Astrocyte of the spinal cord (primary cell): Measurements from ENCODE around the gene MN1.

Experiments
- DNase-seq: peaks from one replicate; pipeline ENCODE4 v3.0.0; 2011; ENCODE audit warnings: low read depth, low spot score
- H3K4me3 ChIP-seq: 2 replicates; pipeline ENCODE4 v1.5.1; 2011; ENCODE audit warnings: low read depth, mild to moderate bottlenecking, low read length, moderate library complexity
- in situ Hi-C: cut with HindIII; loops from 2 replicates; pipeline ENCODE4 v1.10.0; 2017; ENCODE audit warnings: low sequenced_read_pairs
- TF ChIP-seq, protein P1 (sequence below): IDR thresholded peaks from 2 replicates; pipeline ENCODE4 v1.5.1; 2012; ENCODE audit warnings: low read depth, mild to moderate bottlenecking, low read length, inconsistent platforms

Gene MN1

DNA sequence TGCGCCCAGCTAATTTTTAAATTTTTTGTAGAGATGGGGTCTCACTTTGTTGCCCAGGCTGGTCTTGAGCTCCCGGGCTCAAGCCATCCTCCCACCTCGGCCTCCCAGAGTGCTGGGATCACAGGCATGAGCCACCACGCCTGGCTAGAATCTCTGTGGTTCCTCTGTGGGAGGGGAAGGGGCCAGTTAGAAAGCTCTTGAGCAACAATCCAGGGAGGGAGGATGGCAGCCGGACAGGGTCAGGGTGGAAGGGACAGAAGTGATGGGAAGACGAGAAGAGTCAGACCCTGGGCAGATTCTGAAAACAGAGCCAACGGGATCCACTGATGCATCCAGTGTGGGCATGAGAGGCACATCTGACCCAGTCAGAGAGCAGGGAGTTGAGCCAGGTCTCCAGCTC, 38.9 kb upstream of the MN1 start:
- in situ Hi-C loops, result no loop called here
- TF ChIP-seq, protein P1, sequence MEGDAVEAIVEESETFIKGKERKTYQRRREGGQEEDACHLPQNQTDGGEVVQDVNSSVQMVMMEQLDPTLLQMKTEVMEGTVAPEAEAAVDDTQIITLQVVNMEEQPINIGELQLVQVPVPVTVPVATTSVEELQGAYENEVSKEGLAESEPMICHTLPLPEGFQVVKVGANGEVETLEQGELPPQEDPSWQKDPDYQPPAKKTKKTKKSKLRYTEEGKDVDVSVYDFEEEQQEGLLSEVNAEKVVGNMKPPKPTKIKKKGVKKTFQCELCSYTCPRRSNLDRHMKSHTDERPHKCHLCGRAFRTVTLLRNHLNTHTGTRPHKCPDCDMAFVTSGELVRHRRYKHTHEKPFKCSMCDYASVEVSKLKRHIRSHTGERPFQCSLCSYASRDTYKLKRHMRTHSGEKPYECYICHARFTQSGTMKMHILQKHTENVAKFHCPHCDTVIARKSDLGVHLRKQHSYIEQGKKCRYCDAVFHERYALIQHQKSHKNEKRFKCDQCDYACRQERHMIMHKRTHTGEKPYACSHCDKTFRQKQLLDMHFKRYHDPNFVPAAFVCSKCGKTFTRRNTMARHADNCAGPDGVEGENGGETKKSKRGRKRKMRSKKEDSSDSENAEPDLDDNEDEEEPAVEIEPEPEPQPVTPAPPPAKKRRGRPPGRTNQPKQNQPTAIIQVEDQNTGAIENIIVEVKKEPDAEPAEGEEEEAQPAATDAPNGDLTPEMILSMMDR, result no peak
- DNase-seq, result no peak
- H3K4me3 ChIP-seq, result no peak overlapping the region

DNA sequence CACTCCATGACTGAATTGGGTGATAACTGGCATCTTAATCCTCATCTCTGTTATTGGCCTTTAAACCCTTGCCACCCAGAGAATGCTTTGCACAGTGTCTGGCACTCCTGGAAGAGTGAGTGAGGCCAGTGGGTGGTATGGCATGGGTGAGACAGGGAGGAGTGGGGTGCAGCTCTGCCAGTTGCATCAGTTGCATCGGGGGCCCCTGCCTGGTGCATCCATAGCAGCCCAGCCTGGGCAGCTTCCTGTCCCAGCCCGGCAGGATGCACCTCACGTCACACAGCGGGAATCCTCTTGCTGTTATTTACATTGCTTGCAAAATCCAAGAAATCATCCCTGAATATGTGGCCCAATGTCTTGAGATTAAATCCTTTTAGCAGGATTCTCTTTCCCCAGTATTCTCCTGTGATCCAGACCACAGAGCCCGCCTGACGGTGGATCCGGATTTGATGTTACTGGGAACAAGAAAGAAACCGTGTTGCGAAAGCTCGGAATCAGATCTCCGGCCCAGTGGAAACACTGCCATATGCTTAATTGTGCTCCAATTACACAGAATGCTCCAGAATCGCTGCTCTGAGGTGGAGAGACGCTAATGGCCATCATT, 37.6 kb upstream of the MN1 start:
- TF ChIP-seq, protein P1, result no peak
- H3K4me3 ChIP-seq, result no peak overlapping the region
- in situ Hi-C loops, result no loop called here
- DNase-seq, result no peak

DNA sequence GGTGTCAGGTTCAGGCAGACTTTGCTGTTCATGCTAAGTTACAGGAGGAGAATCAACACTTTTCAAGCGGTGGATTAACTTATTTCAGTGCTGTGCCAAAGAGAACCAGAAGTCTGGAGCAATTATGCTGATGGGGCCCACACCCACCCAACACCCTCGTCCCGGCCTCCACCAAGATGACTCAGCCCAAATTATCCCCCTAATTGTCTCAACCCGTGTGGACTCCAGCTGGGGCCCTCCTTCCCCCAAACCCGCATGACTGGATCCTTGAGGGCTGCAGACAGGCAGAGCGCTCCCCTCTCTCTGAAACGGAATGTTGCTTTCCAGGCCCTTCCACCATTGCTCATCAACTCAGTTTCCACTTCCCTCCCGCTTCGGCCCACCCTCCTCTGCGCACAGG, 34.6 kb upstream of the MN1 start:
- no peak overlapping the region for H3K4me3 ChIP-seq
- TF ChIP-seq, protein P1, result no peak
- DNase-seq, result no peak
- in situ Hi-C loops, result no loop called here

DNA sequence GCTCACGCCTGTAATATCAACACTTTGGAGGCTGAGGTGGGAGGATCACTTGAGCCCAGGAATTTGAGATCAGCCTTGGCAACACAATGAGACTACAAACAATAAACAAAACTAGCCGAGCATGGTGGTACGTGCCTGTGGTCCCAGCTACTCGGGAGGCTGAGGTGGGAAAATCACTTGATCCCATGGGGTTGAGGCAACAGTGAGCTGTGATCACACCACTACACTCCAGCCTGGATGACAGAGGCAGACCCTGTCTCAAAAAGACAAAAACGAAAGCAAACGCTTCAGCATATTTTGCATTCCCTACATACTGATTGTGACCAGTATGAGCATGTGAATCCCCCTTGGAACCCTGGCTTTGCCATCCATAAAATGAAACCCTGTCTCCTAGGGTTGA, 33.9 kb upstream of the MN1 start:
- in situ Hi-C loops, result no loop called here
- DNase-seq, result peak; percentile 25
- no peak overlapping the region for H3K4me3 ChIP-seq
- TF ChIP-seq, protein P1, result no peak

DNA sequence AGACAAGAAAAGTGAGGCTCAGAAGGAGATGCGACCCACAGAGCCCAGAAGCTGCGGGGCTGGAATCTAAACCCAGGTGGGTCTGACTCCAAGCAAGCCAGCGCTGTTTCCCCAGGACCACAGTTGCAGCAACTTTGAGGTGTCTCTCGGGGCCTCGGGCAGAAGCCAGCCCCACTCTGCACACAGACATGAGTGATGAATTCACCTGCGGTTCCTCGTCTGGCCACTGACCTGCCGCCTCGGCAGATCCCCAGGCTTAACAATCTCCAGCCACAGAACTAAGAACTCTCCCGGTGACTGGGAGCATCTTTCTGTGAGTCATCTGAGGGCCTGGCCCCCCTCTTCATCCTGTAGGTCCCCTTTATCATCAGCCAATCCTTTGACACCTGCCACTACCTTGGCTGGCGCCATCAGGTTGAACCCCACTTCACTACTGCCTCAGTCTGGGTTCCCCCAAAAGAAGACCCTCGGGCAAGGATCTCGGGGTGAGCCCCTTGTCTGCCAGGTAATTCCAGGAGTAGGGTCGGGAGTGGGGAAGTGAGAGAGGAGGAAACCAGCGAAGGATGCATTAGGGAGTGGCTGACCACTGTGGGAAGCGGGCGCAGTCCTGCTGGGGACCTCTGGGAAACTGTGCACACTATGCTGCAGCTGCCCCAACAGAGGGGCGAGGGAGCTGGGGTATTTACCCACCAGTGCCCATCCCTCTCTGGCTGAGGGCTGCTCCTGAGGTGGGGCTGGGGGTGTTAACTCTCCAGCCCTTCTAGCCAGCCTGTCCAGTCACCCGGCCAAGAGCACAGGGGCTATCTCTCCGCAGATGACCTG, 33.0 kb upstream of the MN1 start:
- in situ Hi-C loops, result no loop called here
- no peak overlapping the region for H3K4me3 ChIP-seq
- no peak for DNase-seq
- TF ChIP-seq, protein P1, result no peak

DNA sequence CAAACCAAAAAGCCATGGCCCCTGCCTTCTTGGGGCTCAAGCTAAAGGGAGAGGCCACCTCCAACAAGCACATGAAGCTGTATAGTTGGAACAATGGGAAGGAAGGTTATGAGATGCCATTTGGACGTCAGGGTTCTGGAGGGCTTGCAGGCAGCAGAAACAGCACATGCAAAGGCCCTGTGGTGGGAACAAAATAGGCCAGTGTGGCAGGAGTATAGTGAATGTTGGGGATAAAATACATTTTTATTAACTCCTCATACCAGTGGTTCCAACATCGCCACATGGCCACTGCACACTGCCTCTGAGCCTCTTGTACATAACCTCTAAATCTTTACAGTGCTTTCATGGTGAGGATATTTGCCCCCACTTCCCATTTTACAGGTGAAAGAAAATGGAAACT, 32.2 kb upstream of the MN1 start:
- TF ChIP-seq, protein P1, result no peak
- in situ Hi-C loops, result no loop called here
- no peak for DNase-seq
- no peak overlapping the region for H3K4me3 ChIP-seq
